Measurements from ENCODE around the gene TSPAN1. TPM values are rescaled to one million over a fixed set of nuclear protein-coding genes. Genes with fewer than 3 reads are reported as not detected.

The TSPAN1 gene
- total RNA-seq, 1 experiment from 2014 or later = 41.7 TPM

GRCh38 chr1:46194641-46195193 is 19.8 kb downstream of the TSPAN1 start:
- intact Hi-C loops (cut with micrococcal nuclease) = no loop called here
- no peak for TF ChIP-seq CTCF (IDR thresholded peaks at IDR 0.05; ENCODE audit: unreplicated experiment)
- Mint-ChIP-seq H3K36me3 (ENCODE audit: insufficient read depth, unreplicated experiment) (peaks cover 51% of the 10 kb centered on the region), H3K27me3 (ENCODE audit: insufficient read depth, unreplicated experiment) (no peaks in the 10 kb centered on the region), H3K27ac (ENCODE audit: low read depth, unreplicated experiment) (peak overlapping the region; percentile 4), H3K9me3 (ENCODE audit: unreplicated experiment) (no peaks in the 10 kb centered on the region), H3K4me3 (ENCODE audit: unreplicated experiment) (no peak overlapping the region), H3K4me1 (ENCODE audit: insufficient read depth, unreplicated experiment) (peaks cover 18% of the 10 kb centered on the region)
- no peak for DNase-seq (ENCODE audit: unreplicated experiment)
- POLR2A ChIA-PET = interaction anchor here (0.5 to 10.5 kb wide), 4 partner anchors 9 to 24 kb away, joined by 3 to 125 read pairs (median 4); partner anchors contain the start of gene LURAP1
- CTCF ChIA-PET = interaction anchor here (1.6 to 1.7 kb wide), 3 partner anchors 14 to 29 kb away, joined by 3 to 8 read pairs (median 6); no protein-coding TSS in a partner anchor
- no TSS peak for BruUV-seq (replicated peaks)

GRCh38 chr1:46196609-46197008 is 21.7 kb downstream of the TSPAN1 start:
- Mint-ChIP-seq H3K9me3 (ENCODE audit: unreplicated experiment) (no peaks in the 10 kb centered on the region), H3K4me1 (ENCODE audit: insufficient read depth, unreplicated experiment) (peaks cover 17% of the 10 kb centered on the region), H3K4me3 (ENCODE audit: unreplicated experiment) (peak overlapping the region; percentile 76), H3K27ac (ENCODE audit: low read depth, unreplicated experiment) (peak overlapping the region; percentile 80), H3K27me3 (ENCODE audit: insufficient read depth, unreplicated experiment) (no peaks in the 10 kb centered on the region), H3K36me3 (ENCODE audit: insufficient read depth, unreplicated experiment) (peaks cover 45% of the 10 kb centered on the region)
- ChIA-PET POLR2A (interaction anchor here (0.9 to 10.5 kb wide), 4 partner anchors 14 to 165 kb away, joined by 3 to 125 read pairs (median 17); no protein-coding TSS in a partner anchor), CTCF (interaction anchor here (0.6 to 1.9 kb wide), 8 partner anchors 10 to 511 kb away, joined by 3 to 10 read pairs (median 5); no protein-coding TSS in a partner anchor)
- intact Hi-C loops (cut with micrococcal nuclease) = no loop called here
- BruUV-seq (replicated peaks) = no TSS peak
- DNase-seq (ENCODE audit: unreplicated experiment) = no peak
- TF ChIP-seq CTCF (IDR thresholded peaks at IDR 0.05; ENCODE audit: unreplicated experiment) = no peak

GRCh38 chr1:46197560-46197963 is 22.7 kb downstream of the TSPAN1 start:
- BruUV-seq (replicated peaks) = no TSS peak
- peak overlapping the region; percentile 80 for H3K27ac Mint-ChIP-seq (ENCODE audit: low read depth, unreplicated experiment)
- CTCF ChIA-PET = interaction anchor here (0.6 to 3.1 kb wide), 9 partner anchors 11 to 512 kb away, joined by 3 to 26 read pairs (median 4); no protein-coding TSS in a partner anchor
- no peak for DNase-seq (ENCODE audit: unreplicated experiment)
- H3K9me3 Mint-ChIP-seq (ENCODE audit: unreplicated experiment) = no peaks in the 10 kb centered on the region
- no peaks in the 10 kb centered on the region for H3K27me3 Mint-ChIP-seq (ENCODE audit: insufficient read depth, unreplicated experiment)
- no peak for TF ChIP-seq CTCF (IDR thresholded peaks at IDR 0.05; ENCODE audit: unreplicated experiment)
- peak overlapping the region; percentile 76 for H3K4me3 Mint-ChIP-seq (ENCODE audit: unreplicated experiment)
- H3K36me3 Mint-ChIP-seq (ENCODE audit: insufficient read depth, unreplicated experiment) = peaks cover 36% of the 10 kb centered on the region
- H3K4me1 Mint-ChIP-seq (ENCODE audit: insufficient read depth, unreplicated experiment) = peaks cover 19% of the 10 kb centered on the region
- POLR2A ChIA-PET = interaction anchor here (0.9 to 10.5 kb wide), 12 partner anchors 8 to 510 kb away, joined by 3 to 125 read pairs (median 4); no protein-coding TSS in a partner anchor
- intact Hi-C loops (cut with micrococcal nuclease) = no loop called here

GRCh38 chr1:46197964-46198811 is 23.3 kb downstream of the TSPAN1 start, which contains the start of gene POMGNT1:
POMGNT1 (minus strand) TSS chr1:46198434; CDS start chr1:46197821, 613 bp downstream.
- H3K27ac Mint-ChIP-seq (ENCODE audit: low read depth, unreplicated experiment) = peak within 1 kb of the TSS; percentile 80
- DNase-seq (ENCODE audit: unreplicated experiment) = peak; percentile 73
- TF ChIP-seq CTCF (IDR thresholded peaks at IDR 0.05; ENCODE audit: unreplicated experiment) = peak; percentile 24
- ChIA-PET CTCF (interaction anchor here (0.6 to 3.1 kb wide), 12 partner anchors 12 to 159 kb away, joined by 3 to 27 read pairs (median 4); no protein-coding TSS in a partner anchor), POLR2A (interaction anchor here (0.6 to 10.5 kb wide), 16 partner anchors 9 to 849 kb away, joined by 3 to 125 read pairs (median 4); partner anchors contain the start of gene PIK3R3)
- H3K36me3 Mint-ChIP-seq (ENCODE audit: insufficient read depth, unreplicated experiment) = peaks cover 29% of the 10 kb centered on the region
- H3K4me1 Mint-ChIP-seq (ENCODE audit: insufficient read depth, unreplicated experiment) = peaks cover 25% of the 10 kb centered on the region
- TSS peak; percentile 34 for BruUV-seq (replicated peaks)
- intact Hi-C loops (cut with micrococcal nuclease) = loop anchor here (1.0 to 2.0 kb wide), 2 partner anchors 15 to 25 kb away; no protein-coding TSS in a partner anchor
- H3K27me3 Mint-ChIP-seq (ENCODE audit: insufficient read depth, unreplicated experiment) = no peaks in the 10 kb centered on the region
- H3K9me3 Mint-ChIP-seq (ENCODE audit: unreplicated experiment) = no peaks in the 10 kb centered on the region
- peak within 1 kb of the TSS; percentile 76 for H3K4me3 Mint-ChIP-seq (ENCODE audit: unreplicated experiment)
